ENCODE data around the gene KCMF1. TPM values are rescaled to one million over a fixed set of nuclear protein-coding genes. Genes with fewer than 3 reads are reported as not detected.

The KCMF1 gene
- total and polyA plus RNA-seq, 10 of the 15 experiments (the other 5 are each of a cell fraction or from before 2014, with no cell fraction given): 8.4 to 124 (median 43.0) TPM

- TF ChIP-seq, protein P1, sequence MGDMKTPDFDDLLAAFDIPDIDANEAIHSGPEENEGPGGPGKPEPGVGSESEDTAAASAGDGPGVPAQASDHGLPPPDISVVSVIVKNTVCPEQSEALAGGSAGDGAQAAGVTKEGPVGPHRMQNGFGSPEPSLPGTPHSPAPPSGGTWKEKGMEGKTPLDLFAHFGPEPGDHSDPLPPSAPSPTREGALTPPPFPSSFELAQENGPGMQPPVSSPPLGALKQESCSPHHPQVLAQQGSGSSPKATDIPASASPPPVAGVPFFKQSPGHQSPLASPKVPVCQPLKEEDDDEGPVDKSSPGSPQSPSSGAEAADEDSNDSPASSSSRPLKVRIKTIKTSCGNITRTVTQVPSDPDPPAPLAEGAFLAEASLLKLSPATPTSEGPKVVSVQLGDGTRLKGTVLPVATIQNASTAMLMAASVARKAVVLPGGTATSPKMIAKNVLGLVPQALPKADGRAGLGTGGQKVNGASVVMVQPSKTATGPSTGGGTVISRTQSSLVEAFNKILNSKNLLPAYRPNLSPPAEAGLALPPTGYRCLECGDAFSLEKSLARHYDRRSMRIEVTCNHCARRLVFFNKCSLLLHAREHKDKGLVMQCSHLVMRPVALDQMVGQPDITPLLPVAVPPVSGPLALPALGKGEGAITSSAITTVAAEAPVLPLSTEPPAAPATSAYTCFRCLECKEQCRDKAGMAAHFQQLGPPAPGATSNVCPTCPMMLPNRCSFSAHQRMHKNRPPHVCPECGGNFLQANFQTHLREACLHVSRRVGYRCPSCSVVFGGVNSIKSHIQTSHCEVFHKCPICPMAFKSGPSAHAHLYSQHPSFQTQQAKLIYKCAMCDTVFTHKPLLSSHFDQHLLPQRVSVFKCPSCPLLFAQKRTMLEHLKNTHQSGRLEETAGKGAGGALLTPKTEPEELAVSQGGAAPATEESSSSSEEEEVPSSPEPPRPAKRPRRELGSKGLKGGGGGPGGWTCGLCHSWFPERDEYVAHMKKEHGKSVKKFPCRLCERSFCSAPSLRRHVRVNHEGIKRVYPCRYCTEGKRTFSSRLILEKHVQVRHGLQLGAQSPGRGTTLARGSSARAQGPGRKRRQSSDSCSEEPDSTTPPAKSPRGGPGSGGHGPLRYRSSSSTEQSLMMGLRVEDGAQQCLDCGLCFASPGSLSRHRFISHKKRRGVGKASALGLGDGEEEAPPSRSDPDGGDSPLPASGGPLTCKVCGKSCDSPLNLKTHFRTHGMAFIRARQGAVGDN (IDR thresholded peaks at IDR 0.05): peak; percentile 96
- TF ChIP-seq NFYB (IDR thresholded peaks at IDR 0.05; ENCODE audit: insufficient read depth, low read depth, low read length): no peak
- no peak for TF ChIP-seq CHD2 (IDR thresholded peaks at IDR 0.05; ENCODE audit: borderline replicate concordance, low read depth, low read length)
- peak; percentile 82 for TF ChIP-seq MEF2B (IDR thresholded peaks at IDR 0.05; ENCODE audit: partially characterized antibody, poor library complexity, severe bottlenecking)
- TF ChIP-seq CBFB (IDR thresholded peaks at IDR 0.05; ENCODE audit: low read depth): peak; percentile 57
- peak; percentile 74 for TF ChIP-seq YY1 (IDR thresholded peaks at IDR 0.05; ENCODE audit: low read depth, low read length)
- peak; percentile 65; the same call in 1 of the 2 replicates for TF ChIP-seq CREB1 (IDR thresholded peaks at IDR 0.05; ENCODE audit: low read depth)
- TF ChIP-seq ZNF592 (IDR thresholded peaks at IDR 0.05): peak; percentile 58
- 0 out of 2 replicates have a peak, but pooled peaks have one; percentile 21 for TF ChIP-seq GABPA (IDR thresholded peaks at IDR 0.05; ENCODE audit: low read depth)
- TF ChIP-seq MYC (IDR thresholded peaks at IDR 0.05; ENCODE audit: insufficient read depth, insufficient read length, insufficient replicate concordance, low read length, severe bottlenecking): no peak
- peak in 1 of 2 experiments; percentile 78; a peak in 1 of 4 replicates for TF ChIP-seq ETV6 (conservative IDR thresholded peaks at IDR 0.05 in 1 of 2, IDR thresholded peaks at IDR 0.05 in 1 of 2; ENCODE audit: borderline replicate concordance in 1 of 2, low read depth in 1 of 2)
- TF ChIP-seq TAF1 (IDR thresholded peaks at IDR 0.05; ENCODE audit: borderline replicate concordance, low read depth, low read length): peak; percentile 89; the same call in 1 of the 2 replicates
- no peak for TF ChIP-seq ZNF384 (IDR thresholded peaks at IDR 0.05; ENCODE audit: borderline replicate concordance, low read depth, low read length)
- TF ChIP-seq ZBTB40 (IDR thresholded peaks at IDR 0.05; ENCODE audit: borderline replicate concordance): peak; percentile 0; the same call in 1 of the 2 replicates
- TF ChIP-seq CBX5 (IDR thresholded peaks at IDR 0.05; ENCODE audit: low read depth): peak; percentile 75; the same call in 1 of the 2 replicates
- no peak for TF ChIP-seq ESRRA (IDR thresholded peaks at IDR 0.05; ENCODE audit: low read length)
- TF ChIP-seq FOXM1 (IDR thresholded peaks at IDR 0.05; ENCODE audit: low read depth, low read length): peak; percentile 85; the same call in 1 of the 2 replicates
Measured at GRCh38 chr2:84942964-84943421, 28.0 kb upstream of the KCMF1 start (continued).
